Thyroid gland (tissue), 4 donors: ENCODE data around the gene MAP3K9. TPM values are rescaled to one million over a fixed set of nuclear protein-coding genes. Genes with fewer than 3 reads are reported as not detected.

Experiments
- DNase-seq, 2 donors: peaks; one replicate each; pipeline ENCODE4 v3.0.0-alpha.2; 2019
- H3K27ac ChIP-seq, 3 donors: fragments of 200-600 bp; sonication (generic); 1 replicate in 2 of 3; 2 replicates in 1 of 3; pipeline ENCODE4 v1.5.1; 2016 to 2019; ENCODE audit warnings: mild to moderate bottlenecking in 1 of 3, moderate library complexity in 1 of 3
- H3K27me3 ChIP-seq: fragments of 200-600 bp; sonication (generic); one replicate; pipeline ENCODE4 v1.5.1; 2019
- H3K36me3 ChIP-seq, 2 donors: fragments of 200-600 bp; sonication (generic); one replicate each; pipeline ENCODE4 v1.5.1; 2016 to 2019
- H3K4me1 ChIP-seq, 2 donors: fragments of 200-600 bp; sonication (generic); one replicate each; pipeline ENCODE4 v1.5.1; 2017 to 2019
- H3K4me3 ChIP-seq, 3 donors: fragments of 200-600 bp; sonication (generic); replicated peaks in 1 of 3; 1 replicate in 2 of 3; 2 replicates in 1 of 3; pipeline ENCODE4 v1.5.1; 2016; ENCODE audit warnings: mild to moderate bottlenecking in 1 of 3
- H3K9me3 ChIP-seq: fragments of 200-600 bp; sonication (generic); one replicate; pipeline ENCODE4 v1.5.1; 2017
- POLR2A ChIP-seq, 2 donors: fragments of 450-650 bp; IDR thresholded peaks; one replicate each; pipeline ENCODE4 v1.6.1; 2017; ENCODE audit warnings: antibody characterized with exemption in 2 of 2, mild to moderate bottlenecking in 2 of 2, moderate library complexity in 1 of 2
- WGBS, 2 donors: methylation state at CpG; one replicate each; pipeline ENCODE4 v1.1.5; 2017; 5-methylcytosine and 5-hydroxymethylcytosine counted together
- intact Hi-C: fragments of 100-400 bp; cut with DNase I; formaldehyde crosslinking; loops from one replicate; pipeline ENCODE4 v1.15.1; 2023
- total RNA-seq, 4 donors: library from RNA; depleted of rRNA; stranded (reverse); fragments of >200 nt; gene quantifications; one replicate each; pipeline ENCODE4 v1.2.3, GENCODE V29; 2016
- TF ChIP-seq, protein P1 (sequence below), 6 experiments: fragments of 200-600 bp in 3 of 6; fragments of 450-650 bp in 3 of 6; sonication (generic) in 3 of 6; IDR thresholded peaks; one replicate each; pipeline ENCODE4 v1.5.1; 2016 to 2019; ENCODE audit warnings: antibody characterized with exemption in 6 of 6, mild to moderate bottlenecking in 2 of 6, inconsistent platforms in 1 of 6, moderate library complexity in 1 of 6

MAP3K9 gene
- total RNA-seq, 4 donors from 2014 or later = 7.7 to 19.7 (median 11.9) TPM

DNA sequence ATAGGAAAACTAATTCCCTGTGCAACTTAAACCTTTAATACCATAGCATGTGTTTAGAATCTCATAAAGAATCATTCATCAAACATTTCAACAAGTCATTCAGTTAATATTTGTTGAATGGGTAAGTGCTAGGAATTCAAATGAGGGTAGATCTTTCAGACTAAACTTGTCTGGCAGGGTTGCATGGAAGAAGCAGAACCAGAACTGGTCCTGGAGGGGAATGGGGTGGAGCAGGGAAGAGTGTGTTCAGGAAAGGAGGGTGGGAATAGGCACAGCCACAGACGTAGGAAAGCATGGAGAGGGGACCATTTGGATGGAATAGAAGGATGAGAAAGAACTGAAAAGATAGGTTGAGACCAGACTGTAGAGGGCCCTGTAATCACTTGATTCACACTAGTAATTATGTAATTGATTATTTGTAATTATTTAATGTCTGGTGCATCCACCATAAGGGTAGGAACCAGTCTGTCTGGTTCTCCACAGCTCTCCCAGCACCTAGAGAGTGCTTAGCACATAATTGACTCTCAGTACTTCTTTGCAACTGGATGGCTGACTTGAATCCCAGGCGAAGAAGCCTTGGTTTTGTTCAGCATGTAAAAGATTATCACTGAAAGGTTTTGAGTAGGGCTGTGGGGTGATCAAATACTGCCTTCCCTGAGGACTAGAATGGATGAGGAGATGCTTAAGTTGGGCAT, 3.0 kb upstream of the MAP3K9 start:
- H3K27me3 ChIP-seq = no peaks in the 10 kb centered on the region
- peaks cover 14% of the 10 kb centered on the region in 2 donors for H3K4me1 ChIP-seq
- no peaks in the 10 kb centered on the region for H3K36me3 ChIP-seq
- no peaks in the 10 kb centered on the region for H3K9me3 ChIP-seq
- H3K27ac ChIP-seq = no peak overlapping the region
- WGBS, 2 donors = 77 to 81% methylated on average over 2 of the region's 2 CpGs
- TF ChIP-seq, protein P1, sequence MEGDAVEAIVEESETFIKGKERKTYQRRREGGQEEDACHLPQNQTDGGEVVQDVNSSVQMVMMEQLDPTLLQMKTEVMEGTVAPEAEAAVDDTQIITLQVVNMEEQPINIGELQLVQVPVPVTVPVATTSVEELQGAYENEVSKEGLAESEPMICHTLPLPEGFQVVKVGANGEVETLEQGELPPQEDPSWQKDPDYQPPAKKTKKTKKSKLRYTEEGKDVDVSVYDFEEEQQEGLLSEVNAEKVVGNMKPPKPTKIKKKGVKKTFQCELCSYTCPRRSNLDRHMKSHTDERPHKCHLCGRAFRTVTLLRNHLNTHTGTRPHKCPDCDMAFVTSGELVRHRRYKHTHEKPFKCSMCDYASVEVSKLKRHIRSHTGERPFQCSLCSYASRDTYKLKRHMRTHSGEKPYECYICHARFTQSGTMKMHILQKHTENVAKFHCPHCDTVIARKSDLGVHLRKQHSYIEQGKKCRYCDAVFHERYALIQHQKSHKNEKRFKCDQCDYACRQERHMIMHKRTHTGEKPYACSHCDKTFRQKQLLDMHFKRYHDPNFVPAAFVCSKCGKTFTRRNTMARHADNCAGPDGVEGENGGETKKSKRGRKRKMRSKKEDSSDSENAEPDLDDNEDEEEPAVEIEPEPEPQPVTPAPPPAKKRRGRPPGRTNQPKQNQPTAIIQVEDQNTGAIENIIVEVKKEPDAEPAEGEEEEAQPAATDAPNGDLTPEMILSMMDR (IDR thresholded peaks at IDR 0.05) = no peak
- TF ChIP-seq POLR2A (IDR thresholded peaks at IDR 0.05) = no peak
- no peak overlapping the region for H3K4me3 ChIP-seq
- DNase-seq = no peak
- intact Hi-C loops = loop anchor here (10.0 kb wide), 1 partner anchor 97 kb away; no protein-coding TSS in a partner anchor

DNA sequence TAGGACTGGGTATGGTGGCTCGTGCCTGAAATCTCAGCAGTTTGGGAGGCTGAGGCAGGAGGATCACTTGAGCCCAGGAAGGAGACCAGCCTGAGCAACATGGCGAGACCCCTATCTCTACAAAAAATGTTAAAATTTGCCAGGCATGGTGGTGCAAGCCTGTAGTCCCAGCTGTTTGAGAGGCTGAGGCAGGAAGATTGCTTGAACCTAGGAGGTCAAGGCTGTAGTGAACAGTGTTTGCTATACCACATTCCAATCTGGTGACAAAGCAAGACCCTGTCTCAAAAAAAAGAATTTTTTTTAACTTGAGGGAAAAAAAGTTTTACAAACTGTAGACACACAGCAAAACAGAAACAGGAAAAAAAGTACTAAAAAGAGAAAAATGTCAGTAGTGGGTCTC, 2.3 kb upstream of the MAP3K9 start:
- no peaks in the 10 kb centered on the region for H3K27me3 ChIP-seq
- H3K4me3 ChIP-seq = no peak overlapping the region
- no peak for DNase-seq
- H3K27ac ChIP-seq = no peak overlapping the region
- TF ChIP-seq, protein P1 (IDR thresholded peaks at IDR 0.05) = no peak
- TF ChIP-seq POLR2A (IDR thresholded peaks at IDR 0.05) = no peak
- intact Hi-C loops = loop anchor here (10.0 kb wide), 1 partner anchor 97 kb away; no protein-coding TSS in a partner anchor
- no peaks in the 10 kb centered on the region for H3K9me3 ChIP-seq
- no peaks in the 10 kb centered on the region for H3K36me3 ChIP-seq
- 93 to 97% methylated on average over 2 of the region's 2 CpGs for WGBS, 2 donors
- H3K4me1 ChIP-seq = peaks cover 12 to 14% of the 10 kb centered on the region in 2 donors

DNA sequence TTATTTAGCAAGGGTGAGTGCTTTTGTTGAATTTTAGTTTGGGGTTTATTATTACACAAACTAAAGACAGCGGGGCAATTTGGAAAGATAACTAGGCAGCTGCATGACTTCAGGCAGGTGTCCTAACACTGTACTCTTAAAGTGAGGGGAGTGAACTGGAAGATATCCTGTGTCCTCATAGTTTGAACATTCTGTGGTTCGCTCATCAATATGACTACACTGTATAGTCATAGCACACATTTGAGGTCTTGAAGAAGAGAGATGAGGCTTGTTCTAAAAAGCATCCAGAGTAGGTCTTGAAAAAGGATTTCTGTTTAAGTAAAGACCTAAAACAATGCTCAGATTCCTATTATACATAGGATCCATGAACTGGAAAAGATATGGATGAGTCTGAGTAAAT, 1.7 kb upstream of the MAP3K9 start:
- Histone ChIP-seq H3K27me3 (no peaks in the 10 kb centered on the region), H3K36me3 (no peaks in the 10 kb centered on the region), H3K4me3 (no peak overlapping the region), H3K9me3 (no peaks in the 10 kb centered on the region), H3K4me1 (peaks cover 12 to 14% of the 10 kb centered on the region in 2 donors), H3K27ac (no peak overlapping the region)
- DNase-seq = no peak
- TF ChIP-seq, protein P1 (IDR thresholded peaks at IDR 0.05) = no peak
- WGBS, 2 donors = 89 to 90% methylated on average over 2 of the region's 2 CpGs
- intact Hi-C loops = loop anchor here (10.0 kb wide), 1 partner anchor 96 kb away; no protein-coding TSS in a partner anchor

DNA sequence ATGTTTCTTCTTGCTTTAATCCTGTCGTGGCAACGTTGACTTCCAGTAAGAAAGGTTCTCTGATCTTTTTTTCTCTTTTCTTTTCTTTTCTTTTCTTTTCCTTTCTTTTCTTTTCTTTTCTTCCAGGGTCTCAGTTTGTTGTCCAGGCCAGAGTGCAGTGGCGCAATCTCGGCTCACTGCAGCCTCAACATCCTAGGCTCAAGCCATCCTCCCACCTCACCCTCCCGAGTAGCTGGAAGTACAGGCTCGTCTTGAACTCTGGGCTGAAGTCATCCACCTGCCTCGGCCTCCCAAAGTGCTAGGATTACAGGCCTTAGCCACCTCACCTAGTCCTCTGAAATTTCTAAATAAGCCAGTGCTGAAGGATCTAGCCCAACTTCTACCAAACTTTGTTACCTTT, 1.3 kb upstream of the MAP3K9 start:
- 45 to 50% methylated on average over 7 of the region's 7 CpGs for WGBS, 2 donors
- Histone ChIP-seq H3K27me3 (no peaks in the 10 kb centered on the region), H3K36me3 (no peaks in the 10 kb centered on the region), H3K4me3 (peak overlapping the region in 1 of 3 donors; percentile 84), H3K27ac (no peak overlapping the region), H3K4me1 (peaks cover 12 to 14% of the 10 kb centered on the region in 2 donors), H3K9me3 (no peaks in the 10 kb centered on the region)
- intact Hi-C loops = loop anchor here (10.0 kb wide), 1 partner anchor 96 kb away; no protein-coding TSS in a partner anchor
- TF ChIP-seq, protein P1 (IDR thresholded peaks at IDR 0.05) = no peak
- no peak for TF ChIP-seq POLR2A (IDR thresholded peaks at IDR 0.05)
- DNase-seq = no peak
